Left lobe of liver (tissue), 2 donors: Measurements from ENCODE around the gene CD164L2. TPM values are rescaled to one million over a fixed set of nuclear protein-coding genes. Genes with fewer than 3 reads are reported as not detected.
"Not testable (repeated sequence)": the region's sequence is repeated elsewhere in the genome, so short reads cannot be mapped to it uniquely, and the experiment has no call there.

Source experiments
- ATAC-seq: fragments of 200-7000 bp; cut with Tn5 transposase; one replicate; pipeline ENCODE4 v1.9.1; 2020; ENCODE audit warnings: mild to moderate bottlenecking, moderate library complexity
- DNase-seq: peaks from one replicate; pipeline ENCODE4 v3.0.0-alpha.2; 2020; ENCODE audit warnings: low spot score
- total RNA-seq: library from RNA; stranded (reverse); gene quantifications from one replicate; pipeline ENCODE4 v1.2.1, GENCODE V29; 2021
- donor health status: DM: no; HTN: no; CAD: no; lungs with moderate emphysema.
- donor health status: DM: no; HTN: yes; CAD: no.

The CD164L2 gene
- total RNA-seq, 1 donor from 2014 or later, result not detected

DNA sequence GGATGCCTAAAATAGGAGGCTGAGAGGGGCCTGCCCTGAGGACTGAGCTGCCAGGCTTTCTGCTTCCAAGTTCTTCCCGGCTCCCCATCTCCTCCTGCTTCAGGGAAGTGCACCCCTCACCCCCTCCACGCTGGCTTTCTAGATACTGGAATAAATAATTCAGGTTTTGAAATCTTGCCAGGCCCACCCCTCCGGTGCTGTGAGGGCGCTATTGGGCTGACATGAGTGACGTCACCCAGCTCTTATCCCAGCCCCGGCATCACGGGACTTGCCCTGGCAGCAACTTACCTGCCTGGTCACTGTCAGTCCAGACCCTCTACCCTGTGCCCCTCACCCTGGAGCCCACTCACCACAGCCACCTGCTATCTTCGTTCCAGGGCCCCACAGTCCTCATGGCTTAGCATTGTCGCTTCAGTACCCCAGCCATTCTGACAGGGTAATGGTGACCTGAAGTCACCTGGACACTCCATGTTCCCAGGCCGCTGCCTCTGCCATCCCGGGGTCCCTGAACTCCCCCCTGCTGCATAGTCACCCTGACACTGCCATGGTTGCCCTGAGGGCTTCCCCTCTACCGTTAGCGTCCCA, 8.5 kb upstream of the CD164L2 start:
- no peak for DNase-seq
- peak; percentile 6 for ATAC-seq

DNA sequence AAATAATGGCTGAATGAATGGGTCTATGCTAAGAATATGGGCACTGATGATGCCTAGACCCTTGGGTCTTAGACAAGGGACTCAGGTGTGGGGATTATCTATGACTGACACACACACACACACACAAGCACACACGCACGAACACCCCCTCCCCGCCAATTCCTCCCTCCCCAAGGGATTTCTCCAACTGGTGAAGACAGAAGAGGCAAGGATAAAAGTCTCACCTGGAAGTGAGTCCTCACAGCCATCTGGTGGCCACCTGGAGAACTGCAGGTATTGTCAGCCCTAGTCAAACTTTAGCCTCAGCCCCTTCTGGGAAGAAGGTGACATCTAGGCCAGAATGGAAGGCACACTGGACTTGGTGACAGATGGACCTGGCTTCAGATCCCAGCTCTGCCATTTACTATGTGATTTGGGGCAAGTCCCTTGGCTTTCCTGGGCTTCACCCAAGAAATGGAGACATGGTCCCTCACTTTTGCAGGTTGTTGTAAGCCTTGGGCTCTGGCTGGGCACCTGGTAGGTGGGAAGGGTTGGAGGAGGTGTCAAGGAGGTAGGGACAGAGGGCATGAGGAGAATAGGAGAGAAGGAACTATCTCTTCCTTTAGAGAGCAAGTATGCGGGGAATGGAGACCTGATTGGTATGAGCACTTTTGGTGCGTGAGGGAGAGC, 5.3 kb upstream of the CD164L2 start:
- ATAC-seq (peak; percentile 88), DNase-seq (peak; percentile 66)

DNA sequence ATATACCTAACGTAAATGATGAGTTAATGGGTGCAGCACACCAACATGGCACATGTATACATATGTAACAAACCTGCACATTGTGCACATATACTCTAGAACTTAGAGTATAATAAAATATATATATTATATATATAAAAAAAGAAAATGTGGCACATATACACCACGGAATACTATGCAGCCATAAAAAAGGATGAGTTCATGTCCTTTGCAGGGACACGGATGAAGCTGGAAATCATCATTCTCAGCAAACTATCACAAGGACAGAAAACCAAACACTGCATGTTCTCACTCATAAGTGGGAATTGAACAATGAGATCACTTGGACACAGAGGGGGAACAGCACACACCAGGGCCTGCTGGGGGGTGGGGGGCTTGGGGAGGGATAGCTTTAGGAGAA, 1.7 kb upstream of the CD164L2 start:
- ATAC-seq, DNase-seq: not testable (repeated sequence)

DNA sequence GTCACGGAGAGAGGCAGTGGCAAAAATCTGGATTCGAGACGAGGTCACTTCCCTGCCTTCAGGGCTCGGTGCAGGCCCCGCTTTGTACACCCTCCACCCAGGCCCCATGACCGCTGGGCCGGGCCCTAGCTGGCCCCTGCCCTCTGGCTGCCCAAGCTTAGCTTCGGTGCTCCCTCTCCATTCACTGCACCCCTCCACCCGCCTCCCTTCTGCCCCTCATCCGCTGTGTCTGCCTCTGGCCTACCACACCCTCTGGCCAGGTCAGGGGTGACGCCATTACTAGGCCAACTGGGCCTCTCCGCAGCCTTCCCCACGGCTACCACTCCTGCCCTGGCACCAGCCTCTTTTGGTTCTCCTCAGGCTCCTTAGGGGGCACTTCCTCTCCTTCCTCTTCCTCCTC, 528 bp upstream of the CD164L2 start:
- ATAC-seq (no peak), DNase-seq (no peak)

- DNase-seq, result no peak
- ATAC-seq, result no peak
Observed at GRCh38 chr1:27381969-27382762, 967 bp downstream of the CD164L2 start.

DNA sequence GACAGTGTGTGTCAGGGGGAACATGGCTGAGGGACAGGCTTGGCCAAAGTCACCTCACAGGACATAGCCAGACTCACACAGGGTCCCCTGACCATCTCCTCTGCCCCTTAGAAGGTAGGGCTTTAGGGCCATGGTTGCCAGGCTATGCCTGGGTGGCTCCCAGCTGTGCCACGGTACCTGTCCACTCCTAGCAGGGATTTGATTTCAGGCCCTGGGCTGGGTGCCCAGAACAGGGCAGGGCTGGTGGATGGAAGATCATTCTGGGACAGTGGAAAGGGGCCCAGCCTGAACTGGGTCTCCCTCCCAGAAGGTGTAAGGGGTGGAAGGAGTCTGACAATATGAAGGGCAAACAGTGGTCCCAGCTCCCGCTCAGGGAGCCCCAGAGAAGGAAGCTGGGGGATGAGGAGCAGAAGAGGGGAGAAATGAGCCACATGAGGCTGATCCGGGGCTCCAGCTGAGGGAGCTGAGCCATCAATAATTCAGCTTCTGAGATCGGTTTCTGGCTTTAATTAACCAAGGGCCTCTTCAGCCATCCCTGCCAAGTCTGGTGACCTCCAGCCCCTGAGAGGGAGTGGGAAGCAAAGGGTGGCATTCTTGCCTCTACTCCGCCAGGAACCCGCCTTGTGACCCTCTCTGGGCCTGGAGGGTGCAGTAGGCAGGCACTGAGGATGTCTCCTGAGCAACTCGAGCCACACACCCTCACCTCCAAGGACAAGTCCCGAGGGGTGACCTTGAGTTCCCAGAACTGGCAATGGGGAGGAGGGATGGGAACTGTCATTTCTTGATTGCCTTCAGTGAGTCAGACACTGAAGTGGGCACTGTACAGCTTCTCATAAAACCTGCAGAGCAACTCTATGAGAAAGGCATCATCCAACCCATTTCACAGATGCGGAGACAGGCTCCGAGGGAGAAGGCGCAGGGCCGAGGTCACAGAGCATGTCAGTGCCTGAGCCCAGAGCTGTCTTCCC, 2.1 kb downstream of the CD164L2 start:
- DNase-seq, result no peak
- peak; percentile 48 for ATAC-seq

GRCh38 chr1:27380224-27380623, 2.9 kb downstream of the CD164L2 start:
- no peak for ATAC-seq
- no peak for DNase-seq

DNA sequence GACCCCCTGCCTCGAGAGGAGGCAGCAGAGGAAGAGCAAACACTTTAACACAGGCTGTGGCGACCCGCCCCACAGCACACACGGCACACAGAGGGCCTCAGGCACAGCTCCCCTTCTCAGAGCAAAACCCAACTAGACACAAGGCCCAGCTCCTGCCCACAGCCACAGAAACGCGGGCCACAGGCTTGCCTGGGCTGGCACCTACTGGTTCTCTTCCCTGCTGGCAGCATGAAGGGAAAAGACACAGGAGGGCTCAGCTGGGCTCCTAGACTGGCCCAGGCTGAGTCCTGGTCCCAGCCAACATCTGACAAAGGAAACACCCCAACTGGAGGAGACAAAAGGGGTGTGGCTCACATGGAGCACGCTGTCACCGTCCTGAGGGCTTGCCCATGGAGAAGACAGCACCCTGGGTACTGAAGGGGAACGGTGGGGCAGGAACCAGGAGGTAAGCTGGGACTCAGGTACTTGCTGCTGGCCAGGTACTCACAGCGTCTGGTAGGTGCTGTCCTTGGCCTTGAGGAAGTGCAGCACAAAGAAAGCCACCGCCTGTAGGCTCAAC, 3.5 kb downstream of the CD164L2 start:
- ATAC-seq, result no peak
- DNase-seq, result no peak

DNA sequence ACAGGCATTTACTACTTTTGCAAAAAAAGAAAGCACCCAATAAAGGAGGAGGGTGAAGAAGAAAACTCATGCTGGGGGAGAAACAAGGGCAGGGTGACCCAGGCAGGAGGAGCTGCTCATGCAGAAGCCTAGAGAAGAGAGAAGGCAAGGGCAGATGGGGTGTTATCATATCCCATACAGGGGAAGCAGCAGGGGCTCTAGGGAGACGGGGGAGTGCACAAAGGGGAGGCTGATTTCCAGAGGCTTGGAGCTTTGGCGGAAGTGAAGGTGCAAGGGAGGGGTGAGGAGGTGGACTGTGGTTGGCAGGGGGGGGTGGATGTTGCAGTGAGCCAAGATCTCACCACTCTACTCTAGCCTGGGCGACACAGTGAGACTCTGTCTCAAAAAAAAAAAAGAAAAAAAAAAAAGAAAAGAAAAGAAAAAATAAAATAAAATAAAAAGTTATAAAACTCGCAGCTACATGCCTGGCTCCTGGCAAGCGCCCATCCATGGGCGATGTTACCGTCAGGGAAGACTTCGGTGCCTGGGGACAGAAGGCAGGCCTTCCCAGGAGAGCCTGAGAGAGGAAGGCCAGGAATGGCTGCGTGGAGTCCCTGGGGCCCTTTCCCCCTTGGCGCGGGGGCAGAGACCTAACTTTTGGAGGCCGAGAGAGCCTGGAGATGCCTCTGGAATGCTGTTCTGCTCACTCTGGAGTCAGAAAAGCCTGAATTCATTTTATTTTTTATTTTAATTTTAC, 5.2 kb downstream of the CD164L2 start:
- ATAC-seq (no peak), DNase-seq (no peak)

GRCh38 chr1:27374362-27375086, 8.6 kb downstream of the CD164L2 start, which contains the start of gene FCN3:
Gene FCN3 (minus strand): TSS chr1:27374824. CDS start chr1:27374818, 6 bp downstream.
- DNase-seq (no peak), ATAC-seq (peak; percentile 54)

- no peak for ATAC-seq
- DNase-seq, result no peak
Observed at GRCh38 chr1:27372808-27373690, 10.1 kb downstream of the CD164L2 start.

- DNase-seq (no peak), ATAC-seq (no peak)
Observed at GRCh38 chr1:27372022-27372807, 10.9 kb downstream of the CD164L2 start.

- ATAC-seq (no peak), DNase-seq (no peak)
Observed at GRCh38 chr1:27368869-27369582, 14.1 kb downstream of the CD164L2 start.

DNA sequence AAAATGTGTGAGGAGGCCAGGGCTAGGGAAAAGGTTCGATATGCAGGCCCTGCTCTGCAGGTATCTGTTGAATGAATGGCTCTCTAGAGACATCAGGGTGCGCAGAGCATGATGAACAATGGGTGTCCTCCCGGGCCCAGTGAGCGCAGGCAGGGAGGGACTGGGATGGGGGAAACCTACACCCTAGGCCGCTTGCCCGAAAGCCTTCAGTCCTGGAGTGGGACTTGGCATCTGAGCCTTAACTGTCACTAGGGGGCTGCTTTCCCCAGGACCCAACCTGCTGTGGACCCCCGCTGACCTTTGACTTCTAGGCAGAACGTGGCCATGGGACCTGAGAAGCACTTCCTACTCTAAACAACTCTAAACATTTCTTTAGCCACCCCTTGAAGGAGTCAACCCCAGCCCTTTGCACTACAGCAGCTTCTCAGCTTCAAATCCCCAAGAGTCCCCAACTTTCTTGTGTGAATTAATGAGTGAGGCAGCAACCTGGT, 15.9 kb downstream of the CD164L2 start:
- ATAC-seq (no peak), DNase-seq (no peak)

DNA sequence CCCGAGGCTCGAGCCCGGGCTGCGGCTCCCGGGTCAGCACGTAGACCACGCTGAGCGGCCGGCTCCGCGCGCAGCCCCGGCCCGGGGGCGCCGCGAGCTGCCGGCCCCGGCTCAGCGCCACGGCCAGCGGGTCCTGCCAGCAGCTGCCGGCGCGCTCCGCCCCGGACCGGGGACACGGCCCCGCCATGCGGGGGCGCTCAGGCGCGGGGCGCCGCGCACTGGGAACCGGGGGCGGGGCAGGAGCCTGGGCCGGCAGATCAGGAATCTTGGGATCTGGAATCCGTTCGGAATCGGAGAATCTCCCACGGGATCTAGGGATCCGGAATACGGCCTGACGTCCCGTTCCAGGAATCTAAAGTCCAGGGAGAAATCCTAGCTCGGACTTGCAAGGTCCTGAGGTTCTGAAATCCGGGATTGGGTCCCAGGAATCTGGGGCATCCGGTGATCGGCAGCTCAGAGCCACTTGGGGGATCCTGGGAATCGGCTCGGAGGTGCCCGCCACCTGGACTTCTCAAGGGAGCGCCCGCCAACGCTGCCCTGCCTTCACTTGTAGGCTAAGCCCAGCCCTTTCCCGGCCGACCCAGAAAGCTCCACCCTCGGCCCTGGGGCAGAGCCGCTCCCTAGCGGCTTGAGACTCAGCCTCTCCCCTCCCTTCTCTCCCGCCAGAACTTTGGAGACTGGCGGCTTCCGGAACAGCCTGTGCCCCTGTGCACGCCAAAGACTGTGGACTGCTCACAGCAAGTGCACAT, 16.5 kb downstream of the CD164L2 start, which contains the start of gene MAP3K6:
Gene MAP3K6, minus strand, starts transcription at position 551 of the 749 bp plus-strand sequence. Its CDS starts 364 bp downstream, at position 187.
- ATAC-seq (peak; percentile 83), DNase-seq (peak; percentile 77)

GRCh38 chr1:27366113-27366410, 17.1 kb downstream of the CD164L2 start:
- ATAC-seq (peak; percentile 58), DNase-seq (peak; percentile 83)
